IMR-90 (cell line): Measurements from ENCODE around the gene ARHGAP18. TPM values are rescaled to one million over a fixed set of nuclear protein-coding genes. Genes with fewer than 3 reads are reported as not detected.

Experiments used
- ATAC-seq: fragments of 200-7000 bp; cut with Tn5 transposase; 2 replicates; pipeline ENCODE4 v1.9.1; 2020; ENCODE audit warnings: low read depth, mild to moderate bottlenecking, moderate library complexity
- BruUV-seq: library from RNA; stranded (reverse); fragments of 400-500 nt; replicated peaks from 2 replicates; lab custom pipeline; 2021; lab: Mats Ljungman, UMichigan
- CTCF ChIA-PET: fragments of 300-600 bp; formaldehyde crosslinking; extraction: SDS; loops from one replicate; lab custom pipeline; 2021; ENCODE audit warnings: antibody characterized with exemption; lab: Yijun Ruan, JAX
- POLR2A ChIA-PET: fragments of 300-600 bp; sonication (Branson Sonifier 250); formaldehyde crosslinking; loops from one replicate; lab custom pipeline; 2022; ENCODE audit warnings: antibody characterized with exemption; ENCODE audit not compliant: unreplicated experiment; lab: Charles Lee
- DNase-seq: peaks from one replicate; pipeline ENCODE4 v3.0.0; 2013
- H2AFZ ChIP-seq: replicated peaks from 2 replicates; pipeline ENCODE3; 2013; ENCODE audit warnings: low read length, mild to moderate bottlenecking; ENCODE audit not compliant: poor library complexity
- H2AK5ac ChIP-seq: 2 replicates; pipeline ENCODE4 v1.6.1; 2013; ENCODE audit warnings: low read depth, low read length, inconsistent platforms
- H2AK9ac ChIP-seq: replicated peaks from 2 replicates; pipeline ENCODE3; 2013; ENCODE audit warnings: mild to moderate bottlenecking, low read depth, low read length, moderate library complexity; ENCODE audit not compliant: poor library complexity
- H2BK120ac ChIP-seq: 2 replicates; pipeline ENCODE4 v1.6.1; 2013; ENCODE audit warnings: low read depth, low read length, inconsistent platforms
- H2BK15ac ChIP-seq: 3 replicates; pipeline ENCODE4 v1.6.1; 2013; ENCODE audit warnings: low read depth, low read length, inconsistent platforms
- H2BK20ac ChIP-seq: 2 replicates; pipeline ENCODE4 v1.6.1; 2013; ENCODE audit warnings: low read depth, mild to moderate bottlenecking, inconsistent platforms, low read length, moderate library complexity
- H2BK5ac ChIP-seq: 2 replicates; pipeline ENCODE4 v1.6.1; 2013; ENCODE audit warnings: mild to moderate bottlenecking, low read depth, low read length, inconsistent platforms; ENCODE audit not compliant: poor library complexity, severe bottlenecking
- H3K14ac ChIP-seq: replicated peaks from 2 replicates; pipeline ENCODE4 v1.6.1; 2013; ENCODE audit warnings: low read depth, low read length, inconsistent platforms
- H3K18ac ChIP-seq: 2 replicates; pipeline ENCODE4 v1.6.1; 2013; ENCODE audit warnings: low read depth, low read length, control low read depth
- H3K23ac ChIP-seq: 2 replicates; pipeline ENCODE4 v1.6.1; 2013; ENCODE audit warnings: low read depth, low read length, inconsistent platforms
- H3K27ac ChIP-seq: 2 replicates; pipeline ENCODE4 v1.5.1; 2013; ENCODE audit warnings: mild to moderate bottlenecking, control low read depth, low read length; ENCODE audit not compliant: insufficient read depth
- H3K27me3 ChIP-seq: 2 replicates; pipeline ENCODE4 v1.6.1; 2013; ENCODE audit warnings: low read length; ENCODE audit not compliant: control insufficient read depth, insufficient read depth
- H3K36me3 ChIP-seq: 2 replicates; pipeline ENCODE4 v1.6.1; 2013; ENCODE audit warnings: low read length, mixed read lengths; ENCODE audit not compliant: control insufficient read depth, insufficient read depth
- H3K4ac ChIP-seq: 2 replicates; pipeline ENCODE4 v1.6.1; 2013; ENCODE audit warnings: low read depth, low read length, inconsistent platforms
- H3K4me1 ChIP-seq: 2 replicates; pipeline ENCODE4 v1.6.1; 2013; ENCODE audit warnings: low read length, mixed read lengths; ENCODE audit not compliant: control insufficient read depth, insufficient read depth
- H3K4me2 ChIP-seq: 2 replicates; pipeline ENCODE4 v1.6.1; 2013; ENCODE audit warnings: low read depth, mild to moderate bottlenecking, control low read depth, low read length, moderate library complexity
- H3K4me3 ChIP-seq: 2 replicates; pipeline ENCODE4 v1.5.1; 2013; ENCODE audit warnings: low read depth, mild to moderate bottlenecking, control low read depth, low read length, moderate library complexity; ENCODE audit not compliant: insufficient read depth
- H3K56ac ChIP-seq: 2 replicates; pipeline ENCODE4 v1.6.1; 2013; ENCODE audit warnings: low read length, inconsistent platforms; ENCODE audit not compliant: insufficient read depth; ENCODE audit errors: extremely low read depth
- H3K79me1 ChIP-seq, 2 experiments: 2 replicates each; pipeline ENCODE4 v1.6.1; 2013; ENCODE audit warnings: low read length in 2 of 2, inconsistent platforms in 1 of 2, low read depth in 1 of 2
- H3K9ac ChIP-seq: 2 replicates; pipeline ENCODE4 v1.6.1; 2013; ENCODE audit warnings: low read depth, low read length, control low read depth
- H3K9me1 ChIP-seq: 2 replicates; pipeline ENCODE4 v1.6.1; 2013; ENCODE audit warnings: low read length, inconsistent platforms; ENCODE audit not compliant: insufficient read depth
- H3K9me3 ChIP-seq: 2 replicates; pipeline ENCODE4 v1.6.1; 2013; ENCODE audit warnings: low read length; ENCODE audit not compliant: control insufficient read depth, insufficient read depth
- H4K20me1 ChIP-seq: 2 replicates; pipeline ENCODE4 v1.6.1; 2013; ENCODE audit warnings: low read length, inconsistent platforms; ENCODE audit not compliant: insufficient read depth
- H4K5ac ChIP-seq: 2 replicates; pipeline ENCODE4 v1.6.1; 2013; ENCODE audit warnings: mild to moderate bottlenecking, low read depth, low read length, control low read depth
- H4K8ac ChIP-seq, 2 experiments: 2 replicates each; pipeline ENCODE4 v1.6.1; 2013; ENCODE audit warnings: low read depth in 2 of 2, low read length in 2 of 2, control low read depth in 1 of 2, inconsistent platforms in 1 of 2
- H4K91ac ChIP-seq: 2 replicates; pipeline ENCODE4 v1.6.1; 2013; ENCODE audit warnings: low read depth, low read length, inconsistent platforms; ENCODE audit not compliant: insufficient read depth
- BHLHE40 ChIP-seq: fragments of 150-350 bp; IDR thresholded peaks from 2 replicates; pipeline ENCODE4 v1.6.1; 2016; ENCODE audit warnings: mild to moderate bottlenecking, low read depth, low read length
- CEBPB ChIP-seq: IDR thresholded peaks from 2 replicates; pipeline ENCODE4 v1.6.1; 2012; ENCODE audit warnings: low read depth, low read length, improper control_type of control experiment
- CHD1 ChIP-seq: IDR thresholded peaks from 2 replicates; pipeline ENCODE4 v1.6.1; 2012; ENCODE audit warnings: low read depth, low read length, improper control_type of control experiment
- CTCF ChIP-seq: conservative IDR thresholded peaks from 2 replicates; pipeline ENCODE4 v1.5.1; 2012; ENCODE audit warnings: mild to moderate bottlenecking, low read depth, low read length, improper control_type of control experiment
- ELK1 ChIP-seq: fragments of 150-350 bp; IDR thresholded peaks from 2 replicates; pipeline ENCODE4 v1.6.1; 2016; ENCODE audit warnings: low read depth, mild to moderate bottlenecking, low read length, moderate library complexity, borderline replicate concordance
- FOS ChIP-seq: fragments of 150-350 bp; IDR thresholded peaks from 2 replicates; pipeline ENCODE4 v1.6.1; 2016; ENCODE audit warnings: low read depth, low read length
- MAFK ChIP-seq: IDR thresholded peaks from 2 replicates; pipeline ENCODE4 v1.6.1; 2012; ENCODE audit warnings: low read depth, low read length, improper control_type of control experiment
- MAZ ChIP-seq: IDR thresholded peaks from 2 replicates; pipeline ENCODE4 v1.6.1; 2012; ENCODE audit warnings: low read depth, mild to moderate bottlenecking, low read length, improper control_type of control experiment, moderate library complexity, borderline replicate concordance
- MXI1 ChIP-seq: IDR thresholded peaks from 2 replicates; pipeline ENCODE4 v1.6.1; 2012; ENCODE audit warnings: low read depth, mild to moderate bottlenecking, low read length, moderate library complexity, borderline replicate concordance
- NFE2L2 ChIP-seq: fragments of 150-350 bp; IDR thresholded peaks from 2 replicates; pipeline ENCODE4 v1.6.1; 2016; ENCODE audit warnings: low read depth, mild to moderate bottlenecking, low read length
- POLR2A ChIP-seq: IDR thresholded peaks from 2 replicates; pipeline ENCODE4 v1.6.1; 2012; ENCODE audit warnings: mild to moderate bottlenecking, low read depth, low read length
- RAD21 ChIP-seq: IDR thresholded peaks from 2 replicates; pipeline ENCODE4 v1.6.1; 2012; ENCODE audit warnings: low read length, improper control_type of control experiment
- RCOR1 ChIP-seq: IDR thresholded peaks from 2 replicates; pipeline ENCODE4 v1.6.1; 2012; ENCODE audit warnings: mild to moderate bottlenecking, low read length, improper control_type of control experiment; ENCODE audit not compliant: insufficient replicate concordance
- RFX5 ChIP-seq: IDR thresholded peaks from 2 replicates; pipeline ENCODE4 v1.8.0; 2012; ENCODE audit warnings: low read depth, mild to moderate bottlenecking, low read length, moderate library complexity
- SMC3 ChIP-seq: fragments of 150-350 bp; IDR thresholded peaks from 2 replicates; pipeline ENCODE4 v1.6.1; 2016; ENCODE audit warnings: low read depth, mild to moderate bottlenecking, antibody characterized with exemption, low read length, moderate library complexity
- WGBS, 2 experiments: methylation state at CpG; one replicate each; pipeline versions ENCODE4 v1.1.5 to v1.1.7; 2013; ENCODE audit warnings: missing lambda C conversion rate in 2 of 2; ENCODE audit not compliant: insufficient read length in 1 of 2; ENCODE audit errors: extremely low coverage in 2 of 2; 5-methylcytosine and 5-hydroxymethylcytosine counted together
- dilution Hi-C: fragments of 300-500 bp; cut with HindIII; formaldehyde crosslinking; loops from one replicate; pipeline ENCODE4 v1.14.3; 2018; ENCODE audit warnings: low sequenced_read_pairs; ENCODE audit not compliant: unreplicated experiment
- in situ Hi-C: fragments of 300-500 bp; cut with MboI; formaldehyde crosslinking; loops from 3 replicates; pipeline ENCODE4 v1.14.3; 2019; ENCODE audit warnings: low sequenced_read_pairs, inconsistent platforms, mixed read lengths
- intact Hi-C: fragments of 100-400 bp; cut with micrococcal nuclease; formaldehyde crosslinking; loops from 2 replicates; pipeline ENCODE4 v1.10.0; 2022
- polyA plus RNA-seq, 3 experiments: library from polyadenylated mRNA; depleted of rRNA; stranded (reverse); fragments of >200 nt; gene quantifications; 2 replicates each; pipeline ENCODE4 v1.2.3, GENCODE V29; 2012; ENCODE audit warnings: low replicate concordance in 1 of 3
- total RNA-seq: library from RNA; depleted of rRNA; stranded (reverse); fragments of >200 nt; gene quantifications from 2 replicates; pipeline ENCODE4 v1.2.3, GENCODE V29; 2012
- TF ChIP-seq, protein P1 (sequence below): fragments of 150-350 bp; IDR thresholded peaks from 2 replicates; pipeline ENCODE4 v1.6.1; 2017; ENCODE audit warnings: mild to moderate bottlenecking, antibody characterized with exemption, low read length, low read depth

The ARHGAP18 gene
- total and polyA plus RNA-seq, 2 of the 4 experiments (the other 2 are of a cell fraction), result 6.2 to 17.0 TPM

DNA sequence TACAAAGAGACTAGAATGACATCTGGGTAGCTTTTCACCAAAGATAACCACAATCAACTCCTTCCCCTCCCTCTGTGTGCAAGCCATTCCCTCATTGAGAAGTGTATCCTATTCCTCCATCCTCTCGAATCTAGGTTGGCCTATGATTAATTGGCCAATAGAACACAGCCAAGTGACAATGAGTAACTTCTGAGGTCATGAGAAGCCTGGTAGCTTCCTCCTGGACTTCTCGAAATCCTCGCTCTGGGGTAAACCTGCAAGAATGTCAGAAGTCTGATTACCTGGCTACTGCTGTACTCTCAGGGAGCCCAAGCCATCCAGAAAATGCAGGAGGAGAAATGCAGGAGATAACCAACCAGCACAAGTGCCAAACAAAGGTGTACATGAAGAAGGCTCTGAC, 13.1 kb downstream of the ARHGAP18 start:
- Histone ChIP-seq H4K20me1 (no peaks in the 10 kb centered on the region), H3K27ac (no peak overlapping the region), H2AK5ac (peak overlapping the region; percentile 17), H2AK9ac (no peak overlapping the region), H3K9ac (no peak overlapping the region), H2BK20ac (no peak overlapping the region), H3K36me3 (no peaks in the 10 kb centered on the region), H2BK120ac (no peak overlapping the region), H3K9me1 (0 out of 2 replicates have a peak, but pooled peaks cover 2% of the 10 kb centered on the region), H3K4me3 (no peak overlapping the region), H2AFZ (no peak overlapping the region), H3K14ac (0 out of 2 replicates have a peak overlapping the region, but pooled peaks have one; percentile 34), H3K79me1 (peaks cover 35 to 55% of the 10 kb centered on the region in 2 experiments; a peak in 3 of 4 replicates), H3K4me2 (no peak overlapping the region), H2BK5ac (no peak overlapping the region), H3K23ac (peak overlapping the region; percentile 56; the same call in 1 of the 2 replicates), H3K27me3 (no peaks in the 10 kb centered on the region), H2BK15ac (no peak overlapping the region), H3K4me1 (peaks cover 12% of the 10 kb centered on the region), H3K18ac (no peak overlapping the region), H3K9me3 (no peaks in the 10 kb centered on the region), H3K56ac (no peak overlapping the region), H4K8ac (0 out of 4 replicates have a peak overlapping the region, but pooled peaks of 1 of the 2 experiments have one; percentile 20), H4K91ac (no peak overlapping the region), H3K4ac (no peak overlapping the region), H4K5ac (no peak overlapping the region)
- BruUV-seq, result no TSS peak
- DNase-seq (no peak), ATAC-seq (no peak)
- dilution Hi-C loops, result no loop called here
- intact Hi-C loops, result no loop called here
- ChIA-PET CTCF (no interaction called here), POLR2A (no interaction called here)
- TF ChIP-seq NFE2L2, result no peak
- no peak for TF ChIP-seq BHLHE40
- no peak for TF ChIP-seq RCOR1
- no peak for TF ChIP-seq MXI1
- no peak for TF ChIP-seq CEBPB
- no peak for TF ChIP-seq CHD1
- TF ChIP-seq, protein P1, sequence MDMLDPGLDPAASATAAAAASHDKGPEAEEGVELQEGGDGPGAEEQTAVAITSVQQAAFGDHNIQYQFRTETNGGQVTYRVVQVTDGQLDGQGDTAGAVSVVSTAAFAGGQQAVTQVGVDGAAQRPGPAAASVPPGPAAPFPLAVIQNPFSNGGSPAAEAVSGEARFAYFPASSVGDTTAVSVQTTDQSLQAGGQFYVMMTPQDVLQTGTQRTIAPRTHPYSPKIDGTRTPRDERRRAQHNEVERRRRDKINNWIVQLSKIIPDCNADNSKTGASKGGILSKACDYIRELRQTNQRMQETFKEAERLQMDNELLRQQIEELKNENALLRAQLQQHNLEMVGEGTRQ, result no peak
- no peak for TF ChIP-seq RAD21
- no peak for TF ChIP-seq RFX5
- no peak for TF ChIP-seq MAZ
- no peak for TF ChIP-seq POLR2A
- TF ChIP-seq FOS, result no peak
- TF ChIP-seq ELK1, result no peak
- TF ChIP-seq SMC3, result no peak
- TF ChIP-seq MAFK, result no peak
- TF ChIP-seq CTCF, result no peak
- in situ Hi-C loops, result no loop called here
- no CpG with 5 or more reads among the region's 3 CpGs for WGBS, 2 experiments
